ENCODE measurements around the gene ZMYND8. TPM values are rescaled to one million over a fixed set of nuclear protein-coding genes. Genes with fewer than 3 reads are reported as not detected.
A peak's percentile ranks its signal among the peaks of the same experiment; 100 is the strongest.
"Not testable (repeated sequence)": the region's sequence is repeated elsewhere in the genome, so short reads cannot be mapped to it uniquely, and the experiment has no call there.

Gene ZMYND8
- total RNA-seq, 3 donors from 2014 or later (not counting 1 experiment from before 2014, with no cell fraction given), result 57.6 to 72.6 (median 69.8) TPM

- Mint-ChIP-seq H3K4me1 (peaks cover 12 to 15% of the 10 kb centered on the region in 2 donors), H3K36me3 (no peaks in the 10 kb centered on the region), H3K27me3 (ENCODE audit: low read depth in 2 of 2) (no peaks in the 10 kb centered on the region), H3K4me3 (no peak overlapping the region), H3K27ac (peak overlapping the region in 1 of 2 donors; percentile 19), H3K9me3 (no peaks in the 10 kb centered on the region)
- 72% methylated on average over 7 of the region's 7 CpGs for WGBS (ENCODE audit: insufficient coverage)
- Histone ChIP-seq H3K4me1 (ENCODE audit: control insufficient read depth, insufficient read depth, low read length) (peaks cover 2% of the 10 kb centered on the region), H3K27ac (ENCODE audit: low read length) (peak overlapping the region; percentile 13), H3K27me3 (ENCODE audit: control insufficient read depth, insufficient read depth, low read length) (no peaks in the 10 kb centered on the region), H3K9me3 (ENCODE audit: control insufficient read depth, insufficient read depth, low read length) (no peaks in the 10 kb centered on the region), H3K36me3 (ENCODE audit: control insufficient read depth, insufficient read depth, low read length) (no peaks in the 10 kb centered on the region), H3K4me3 (ENCODE audit: low read length) (no peak overlapping the region)
- no peak for DNase-seq
- ATAC-seq, result peak in 2 of 3 donors; percentile 37 to 58
- intact Hi-C loops (cut with micrococcal nuclease), result no loop called here
- TF ChIP-seq CTCF (IDR thresholded peaks at IDR 0.05), result no peak
Observed at GRCh38 chr20:47392015-47392720, 35.7 kb upstream of the ZMYND8 start.

- H3K4me1 ChIP-seq (ENCODE audit: control insufficient read depth, insufficient read depth, low read length), result no peaks in the 10 kb centered on the region
- H3K36me3 ChIP-seq (ENCODE audit: control insufficient read depth, insufficient read depth, low read length), result no peaks in the 10 kb centered on the region
- H3K4me3 ChIP-seq (ENCODE audit: low read length), result no peak overlapping the region
- Mint-ChIP-seq H3K4me1 (peaks cover 11 to 12% of the 10 kb centered on the region in 2 donors), H3K27ac (peak overlapping the region in 1 of 2 donors; percentile 19), H3K27me3 (ENCODE audit: low read depth in 2 of 2) (no peaks in the 10 kb centered on the region), H3K9me3 (no peaks in the 10 kb centered on the region), H3K36me3 (no peaks in the 10 kb centered on the region), H3K4me3 (no peak overlapping the region)
- intact Hi-C loops (cut with micrococcal nuclease), result no loop called here
- no peak for TF ChIP-seq CTCF (IDR thresholded peaks at IDR 0.05)
- ATAC-seq (no peak), DNase-seq (no peak)
- no peaks in the 10 kb centered on the region for H3K27me3 ChIP-seq (ENCODE audit: control insufficient read depth, insufficient read depth, low read length)
- WGBS (ENCODE audit: insufficient coverage), result 94% methylated on average over 6 of the region's 6 CpGs
- H3K27ac ChIP-seq (ENCODE audit: low read length), result no peak overlapping the region
- no peaks in the 10 kb centered on the region for H3K9me3 ChIP-seq (ENCODE audit: control insufficient read depth, insufficient read depth, low read length)
Observed at GRCh38 chr20:47391276-47392010, 34.9 kb upstream of the ZMYND8 start.

GRCh38 chr20:47389867-47390347 is 33.4 kb upstream of the ZMYND8 start:
- TF ChIP-seq CTCF (IDR thresholded peaks at IDR 0.05), result no peak
- Mint-ChIP-seq H3K4me3 (no peak overlapping the region), H3K36me3 (no peaks in the 10 kb centered on the region), H3K27me3 (ENCODE audit: low read depth in 2 of 2) (no peaks in the 10 kb centered on the region), H3K27ac (no peak overlapping the region), H3K4me1 (peaks cover 11 to 12% of the 10 kb centered on the region in 2 donors), H3K9me3 (no peaks in the 10 kb centered on the region)
- DNase-seq, result no peak
- Histone ChIP-seq H3K4me3 (ENCODE audit: low read length) (no peak overlapping the region), H3K36me3 (ENCODE audit: control insufficient read depth, insufficient read depth, low read length) (no peaks in the 10 kb centered on the region), H3K27ac (ENCODE audit: low read length) (no peak overlapping the region), H3K9me3 (ENCODE audit: control insufficient read depth, insufficient read depth, low read length) (no peaks in the 10 kb centered on the region), H3K4me1 (ENCODE audit: control insufficient read depth, insufficient read depth, low read length) (no peaks in the 10 kb centered on the region), H3K27me3 (ENCODE audit: control insufficient read depth, insufficient read depth, low read length) (no peaks in the 10 kb centered on the region)
- 85% methylated on average over 4 of the region's 6 CpGs for WGBS (ENCODE audit: insufficient coverage)
- ATAC-seq, result no peak
- intact Hi-C loops (cut with micrococcal nuclease), result no loop called here

GRCh38 chr20:47385968-47386367 is 29.5 kb upstream of the ZMYND8 start:
- H3K27me3 Mint-ChIP-seq (ENCODE audit: low read depth in 2 of 2); H3K4me1 ChIP-seq (ENCODE audit: control insufficient read depth, insufficient read depth, low read length); H3K27me3 ChIP-seq (ENCODE audit: control insufficient read depth, insufficient read depth, low read length); H3K9me3 ChIP-seq (ENCODE audit: control insufficient read depth, insufficient read depth, low read length); H3K27ac Mint-ChIP-seq; H3K4me3 Mint-ChIP-seq; H3K36me3 ChIP-seq (ENCODE audit: control insufficient read depth, insufficient read depth, low read length); intact Hi-C loops (cut with micrococcal nuclease); H3K36me3 Mint-ChIP-seq; ATAC-seq; H3K27ac ChIP-seq (ENCODE audit: low read length); H3K9me3 Mint-ChIP-seq; H3K4me1 Mint-ChIP-seq; H3K4me3 ChIP-seq (ENCODE audit: low read length); DNase-seq: not testable (repeated sequence)
- WGBS (ENCODE audit: insufficient coverage), result 91% methylated on average over 5 of the region's 5 CpGs
